Measurements from ENCODE around the gene SREK1IP1. TPM values are rescaled to one million over a fixed set of nuclear protein-coding genes. Genes with fewer than 3 reads are reported as not detected.

Gene SREK1IP1
- total RNA-seq (10 to 100 TPM; 12.3 to 20.8 (median 14.0) TPM), polyA plus RNA-seq (10 to 100 TPM in 2 of 3 donors, 1 to 10 TPM in 1; 4.2 to 13.6 (median 11.5) TPM)

- Histone ChIP-seq H3K9me3 (no peaks in the 10 kb centered on the region), H3K36me3 (peaks cover 0 to 3% (median 0%) of the 10 kb centered on the region in 4 donors), H3K27ac (peak within 1 kb of the TSS; percentile 79 to 86 (median 84)), H3K4me3 (peak within 1 kb of the TSS; percentile 64 to 74 (median 72)), H3K4me1 (peaks cover 0 to 41% (median 34%) of the 10 kb centered on the region in 4 donors), H3K27me3 (no peaks in the 10 kb centered on the region)
- DNase-seq, result peak; percentile 87
- WGBS, 2 donors, result 0% methylated on average over 48 of the region's 48 CpGs
- TF ChIP-seq POLR2A (IDR thresholded peaks at IDR 0.05), result peak; percentile 54 to 58
- TF ChIP-seq POLR2AphosphoS5 (IDR thresholded peaks at IDR 0.05), result peak; percentile 65 to 88 (median 86)
- no peak for TF ChIP-seq CTCF (IDR thresholded peaks at IDR 0.05)
- intact Hi-C loops (cut with DNase I), result loop anchor here (5.0 to 10.0 kb wide), 2 partner anchors 714 to 796 kb away; partner anchors contain the start of genes ADAMTS6, CENPK and PPWD1
Observed at GRCh38 chr5:64768358-64769312, at the start of gene SREK1IP1, which contains the start of gene CWC27. Gene SREK1IP1, minus strand, starts transcription at chr5:64768691. Its CDS starts 174 bp downstream, at chr5:64768517. Gene CWC27, plus strand, starts transcription at chr5:64768930. Its CDS starts 217 bp downstream, at chr5:64769147.

GRCh38 chr5:64818245-64818644, 49.8 kb upstream of the SREK1IP1 start:
- Histone ChIP-seq H3K9me3 (no peaks in the 10 kb centered on the region), H3K27me3 (no peaks in the 10 kb centered on the region), H3K4me1 (peaks cover 0 to 22% (median 2%) of the 10 kb centered on the region in 4 donors), H3K27ac (no peak overlapping the region), H3K4me3 (no peak overlapping the region), H3K36me3 (peaks cover 0 to 3% (median 0%) of the 10 kb centered on the region in 4 donors)
- TF ChIP-seq EP300 (IDR thresholded peaks at IDR 0.05) (no peak), POLR2AphosphoS5 (IDR thresholded peaks at IDR 0.05) (no peak), POLR2A (IDR thresholded peaks at IDR 0.05) (no peak), CTCF (IDR thresholded peaks at IDR 0.05) (no peak)
- intact Hi-C loops (cut with DNase I), result loop anchor here (10.0 kb wide), 3 partner anchors 137 to 287 kb away; no protein-coding TSS in a partner anchor
- DNase-seq, result no peak
- WGBS, 2 donors, result 64 to 74% methylated on average over 3 of the region's 3 CpGs

DNA sequence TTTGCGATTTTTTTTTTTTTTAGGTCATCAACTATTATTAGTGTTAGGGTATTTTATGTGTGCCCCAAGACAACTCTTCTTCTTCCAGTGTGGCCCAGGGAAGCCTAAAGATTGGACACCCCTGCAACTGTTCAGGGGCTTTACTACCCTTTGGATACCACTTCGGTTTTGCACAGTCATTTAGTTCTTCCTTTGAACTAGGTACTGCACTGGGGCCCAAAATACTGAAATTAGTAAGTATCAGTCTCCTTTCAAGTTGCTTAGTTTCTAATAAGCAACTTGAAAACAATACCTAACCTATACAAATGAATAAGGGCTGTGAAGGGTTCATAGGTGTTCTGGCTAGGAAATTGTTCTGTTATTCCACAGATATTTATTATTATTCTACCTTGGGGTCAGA, 45.6 kb upstream of the SREK1IP1 start:
- H3K4me1 ChIP-seq, result peaks cover 0 to 12% (median 0%) of the 10 kb centered on the region in 4 donors
- no peak overlapping the region for H3K4me3 ChIP-seq
- peaks cover 0 to 10% (median 0%) of the 10 kb centered on the region in 4 donors for H3K36me3 ChIP-seq
- WGBS, 2 donors, result 85 to 92% methylated on average over 2 of the region's 2 CpGs
- no peak for DNase-seq
- intact Hi-C loops (cut with DNase I), result loop anchor here (10.0 kb wide), 3 partner anchors 141 to 291 kb away; no protein-coding TSS in a partner anchor
- no peaks in the 10 kb centered on the region for H3K9me3 ChIP-seq
- H3K27ac ChIP-seq, result no peak overlapping the region
- H3K27me3 ChIP-seq, result no peaks in the 10 kb centered on the region
- TF ChIP-seq POLR2A (IDR thresholded peaks at IDR 0.05) (no peak), POLR2AphosphoS5 (IDR thresholded peaks at IDR 0.05) (no peak), CTCF (IDR thresholded peaks at IDR 0.05) (no peak), EP300 (IDR thresholded peaks at IDR 0.05) (no peak)

DNA sequence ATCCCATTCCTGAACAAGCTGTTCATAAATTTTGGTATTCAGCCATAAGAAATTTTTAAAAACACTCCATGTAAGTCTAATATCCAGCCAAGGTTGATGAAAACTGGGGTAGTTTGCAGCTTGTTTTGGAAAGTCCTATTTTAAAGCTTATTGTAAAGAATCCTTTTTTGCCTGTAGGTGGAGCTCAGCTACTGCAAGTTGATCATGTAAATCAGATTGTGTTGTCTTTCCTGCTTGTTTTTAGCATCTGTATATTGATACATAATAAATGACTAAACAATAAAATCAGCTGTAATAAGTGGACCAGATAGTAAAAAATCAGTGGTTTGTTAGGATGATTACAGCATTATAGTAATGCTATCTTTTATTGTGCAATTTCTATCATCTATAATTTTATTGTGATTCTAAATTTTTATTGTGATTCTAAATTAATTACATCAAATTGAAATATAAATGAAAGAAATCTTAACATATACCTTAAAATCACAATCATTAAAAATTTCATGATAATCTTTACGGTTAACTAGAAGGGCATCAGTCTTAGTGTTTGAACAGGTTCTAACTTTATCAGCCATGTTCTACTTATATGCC, 42.7 kb upstream of the SREK1IP1 start:
- intact Hi-C loops (cut with DNase I), result loop anchor here (2.0 to 10.0 kb wide), 4 partner anchors 144 to 672 kb away; no protein-coding TSS in a partner anchor
- H3K4me1 ChIP-seq, result peaks cover 0 to 6% (median 0%) of the 10 kb centered on the region in 4 donors
- no peak overlapping the region for H3K27ac ChIP-seq
- no peak for DNase-seq
- no peaks in the 10 kb centered on the region for H3K9me3 ChIP-seq
- H3K4me3 ChIP-seq, result no peak overlapping the region
- TF ChIP-seq EP300 (IDR thresholded peaks at IDR 0.05) (no peak), CTCF (IDR thresholded peaks at IDR 0.05) (peak; percentile 39 to 58 (median 50)), POLR2A (IDR thresholded peaks at IDR 0.05) (no peak)
- no peaks in the 10 kb centered on the region for H3K27me3 ChIP-seq
- WGBS, 2 donors, result 94 to 96% methylated on average over 1 of the region's 1 CpG
- H3K36me3 ChIP-seq, result peaks cover 0 to 27% (median 0%) of the 10 kb centered on the region in 4 donors
